GM21825 (cell line): ENCODE data around the gene NADSYN1.
A peak's percentile ranks its signal among the peaks of the same experiment; 100 is the strongest.

Experiments
- ATAC-seq: cut with Tn5 transposase; IDR thresholded peaks from one replicate; pipeline ENCODE4 v1.9.1; 2021; ENCODE audit warnings: mild to moderate bottlenecking, moderate library complexity; ENCODE audit not compliant: unreplicated experiment

Gene NADSYN1

DNA sequence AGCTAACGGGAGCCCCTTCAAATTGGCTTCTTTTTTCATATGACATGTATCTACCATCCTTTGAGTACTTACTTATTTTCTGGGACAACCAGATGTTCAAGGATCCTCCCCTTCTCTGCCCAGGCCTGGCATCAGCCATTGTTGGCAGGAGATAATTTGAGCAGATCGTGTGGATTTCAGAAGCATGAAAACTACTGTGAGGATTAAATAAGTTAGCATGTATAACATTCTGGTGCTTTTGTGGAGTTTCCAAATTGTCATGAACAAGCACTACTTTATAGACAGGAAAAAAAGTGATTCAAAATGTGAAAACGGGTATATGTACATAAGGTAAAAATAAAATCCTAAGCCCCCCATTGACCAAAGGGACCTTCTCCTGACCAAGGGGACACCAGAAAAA lies 2.1 kb upstream of the NADSYN1 start:
- no peak for ATAC-seq

GRCh38 chr11:71451596-71452198 lies 1.3 kb upstream of the NADSYN1 start:
- no peak for ATAC-seq

- peak; percentile 0 for ATAC-seq
Observed at GRCh38 chr11:71452199-71453036, 585 bp upstream of the NADSYN1 start.

- ATAC-seq = no peak
Observed at GRCh38 chr11:71453918-71454304, 908 bp downstream of the NADSYN1 start.

GRCh38 chr11:71454470-71455113 lies 1.6 kb downstream of the NADSYN1 start:
- no peak for ATAC-seq

GRCh38 chr11:71456294-71456693 lies 3.3 kb downstream of the NADSYN1 start:
- no peak for ATAC-seq

- ATAC-seq = no peak
Observed at GRCh38 chr11:71456831-71457230, 3.8 kb downstream of the NADSYN1 start.

- ATAC-seq = no peak
Observed at GRCh38 chr11:71458146-71459070, 5.4 kb downstream of the NADSYN1 start.

DNA sequence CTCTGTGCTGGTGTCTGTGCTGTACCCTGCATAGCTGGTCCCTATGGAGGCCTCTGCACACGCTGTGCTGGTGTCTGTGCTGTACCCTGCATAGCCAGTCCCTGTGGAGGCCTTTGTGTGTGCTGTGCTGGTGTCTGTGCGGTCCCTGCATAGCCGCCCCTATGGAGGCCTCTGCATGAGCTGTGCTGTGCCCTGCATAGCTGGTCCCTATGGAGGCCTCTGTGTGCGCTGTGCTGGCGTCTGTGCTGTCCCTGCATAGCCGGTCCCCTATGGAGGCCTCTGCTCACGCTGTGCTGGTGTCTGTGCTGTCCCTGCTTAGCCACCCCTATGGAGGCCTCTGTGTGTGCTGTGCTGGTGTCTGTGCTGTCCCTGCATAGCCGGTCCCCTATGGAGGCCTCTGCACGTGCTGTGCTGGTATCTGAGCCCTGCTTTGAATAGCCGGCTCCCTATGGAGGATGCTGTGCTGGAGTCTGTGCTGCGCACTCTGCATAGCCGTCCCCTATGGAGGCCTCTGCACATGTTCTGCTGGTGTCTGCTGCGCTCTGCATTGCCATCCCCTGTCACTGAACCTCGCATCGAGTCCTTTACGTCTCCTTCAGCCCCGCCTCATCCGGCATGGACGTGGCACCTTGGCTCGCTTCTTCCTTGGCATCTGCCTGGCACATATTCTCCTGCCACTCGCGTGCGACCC lies 6.2 kb downstream of the NADSYN1 start:
- no peak for ATAC-seq

DNA sequence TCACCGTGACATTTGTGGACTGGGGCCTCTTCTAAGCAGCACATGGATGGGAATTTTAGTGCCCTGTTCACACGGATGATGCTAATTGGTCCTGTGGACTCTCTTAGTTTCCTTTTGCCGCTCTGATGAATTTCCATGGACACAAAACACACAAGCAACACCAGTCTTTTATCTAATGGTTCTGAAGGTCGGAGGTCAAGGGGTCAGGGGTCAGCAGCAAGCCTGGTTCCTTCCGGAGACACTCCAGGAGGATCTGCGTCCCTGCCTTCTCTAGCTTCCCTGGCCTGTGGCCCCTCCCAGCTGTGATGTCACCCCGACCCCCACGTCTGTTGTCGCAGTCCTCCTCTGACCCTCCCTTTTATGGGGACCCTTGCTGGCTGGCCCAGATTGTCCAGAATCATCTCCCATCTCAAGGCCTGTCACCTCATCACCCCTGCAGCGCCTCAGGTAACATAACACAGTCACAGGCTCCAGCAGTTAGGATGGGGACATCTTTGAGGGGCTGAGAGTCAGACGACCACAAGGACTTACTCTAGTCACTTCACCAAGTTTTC lies 6.8 kb downstream of the NADSYN1 start:
- ATAC-seq = no peak

DNA sequence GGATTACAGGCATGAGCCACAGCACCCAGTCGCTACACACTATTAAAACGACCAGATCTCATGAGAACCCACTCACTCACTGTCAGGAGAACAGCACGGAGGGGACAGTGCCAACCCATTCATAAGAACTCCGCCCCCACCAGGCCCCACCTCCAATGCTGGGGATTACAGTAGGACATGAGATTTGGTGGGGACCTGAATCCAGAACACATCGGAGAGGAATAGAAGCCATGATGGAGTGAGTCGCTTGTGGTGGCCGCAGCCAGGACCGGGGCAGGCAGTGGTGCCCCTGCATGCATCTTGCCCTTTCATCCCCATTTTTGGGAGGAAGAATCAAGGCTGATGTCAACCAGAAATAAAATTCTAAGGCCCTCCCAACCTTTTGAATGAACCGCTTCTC lies 8.7 kb downstream of the NADSYN1 start:
- no peak for ATAC-seq

- ATAC-seq = no peak
Observed at GRCh38 chr11:71462726-71463125, 9.7 kb downstream of the NADSYN1 start.

DNA sequence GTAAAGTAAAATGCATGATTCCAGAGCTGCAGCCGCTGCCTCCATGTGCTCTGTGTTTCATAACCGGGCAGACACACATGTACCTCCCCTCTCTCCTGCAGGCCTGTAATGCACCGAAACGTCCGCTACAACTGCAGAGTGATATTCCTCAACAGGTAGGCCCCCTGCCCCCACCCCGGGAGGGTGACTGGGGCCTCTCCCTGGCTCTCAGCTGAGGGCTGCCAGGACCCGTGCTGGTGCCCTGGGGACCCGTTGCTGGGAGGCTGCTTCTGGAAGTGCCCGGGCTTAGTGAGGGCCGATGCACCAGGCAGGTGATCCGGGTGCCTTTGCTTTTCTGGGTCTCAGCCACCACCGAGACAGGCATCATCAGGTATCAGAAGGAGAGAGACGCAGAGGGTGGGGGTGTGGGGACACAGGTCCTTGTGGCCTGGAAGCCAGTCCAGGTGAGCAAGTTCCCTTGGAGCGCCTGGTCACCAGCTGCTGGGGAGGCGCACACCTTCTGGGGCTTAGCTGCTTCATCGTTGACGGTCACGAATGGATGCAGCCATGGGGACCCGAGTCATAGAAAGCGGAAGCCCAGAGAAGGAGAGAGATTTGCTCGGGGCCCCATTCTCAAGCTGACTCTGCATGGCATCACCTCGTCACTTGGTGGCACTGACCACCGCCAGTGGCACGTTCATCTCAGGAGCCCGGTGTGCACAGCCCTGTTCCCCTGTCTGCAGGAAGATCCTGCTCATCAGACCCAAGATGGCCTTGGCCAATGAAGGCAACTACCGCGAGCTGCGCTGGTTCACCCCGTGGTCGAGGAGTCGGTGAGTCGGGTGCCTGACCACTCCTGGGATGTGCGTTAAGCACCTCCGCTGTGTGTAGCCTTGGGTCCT lies 10.6 kb downstream of the NADSYN1 start:
- no peak for ATAC-seq

GRCh38 chr11:71465054-71465453 lies 12.1 kb downstream of the NADSYN1 start:
- ATAC-seq = no peak

DNA sequence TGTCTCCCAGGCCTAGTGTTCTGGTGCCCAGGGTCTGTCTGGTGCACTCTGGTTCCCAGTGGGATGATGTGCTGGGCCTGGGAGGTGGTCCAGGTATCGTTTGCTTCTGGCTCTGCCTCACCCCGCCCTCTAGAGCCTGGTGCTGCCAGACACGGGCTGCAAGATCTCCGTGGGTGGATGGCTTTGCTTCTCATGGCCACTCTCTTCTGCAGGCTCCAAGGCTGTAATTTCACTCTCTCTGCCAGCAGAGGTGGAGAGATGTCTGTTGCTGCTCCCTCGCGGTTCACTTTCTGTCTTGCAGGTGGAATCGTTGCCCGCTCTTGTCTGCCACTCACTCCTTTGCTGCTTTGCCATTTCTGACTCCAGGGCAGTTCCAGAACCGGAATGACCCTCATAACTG lies 13.4 kb downstream of the NADSYN1 start:
- no peak for ATAC-seq

DNA sequence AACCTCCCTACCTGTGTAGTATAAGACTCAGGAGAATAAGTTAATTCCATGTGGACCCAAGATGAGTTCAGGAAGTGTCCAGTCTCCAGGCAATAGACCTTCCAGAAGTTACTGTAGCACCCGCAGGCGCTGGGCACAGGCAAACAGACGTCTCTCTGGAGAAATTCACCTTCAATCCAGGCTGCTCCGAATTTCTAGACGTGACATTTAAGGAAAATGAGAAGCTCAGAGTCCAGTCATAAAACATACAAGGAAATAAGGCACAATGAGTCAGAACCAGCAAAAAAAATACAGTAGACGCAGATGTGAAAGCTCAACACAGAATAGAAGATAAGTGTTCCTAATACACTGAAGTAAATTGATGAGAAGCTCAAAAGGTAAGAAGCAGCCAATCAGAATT lies 14.2 kb downstream of the NADSYN1 start:
- ATAC-seq = no peak

DNA sequence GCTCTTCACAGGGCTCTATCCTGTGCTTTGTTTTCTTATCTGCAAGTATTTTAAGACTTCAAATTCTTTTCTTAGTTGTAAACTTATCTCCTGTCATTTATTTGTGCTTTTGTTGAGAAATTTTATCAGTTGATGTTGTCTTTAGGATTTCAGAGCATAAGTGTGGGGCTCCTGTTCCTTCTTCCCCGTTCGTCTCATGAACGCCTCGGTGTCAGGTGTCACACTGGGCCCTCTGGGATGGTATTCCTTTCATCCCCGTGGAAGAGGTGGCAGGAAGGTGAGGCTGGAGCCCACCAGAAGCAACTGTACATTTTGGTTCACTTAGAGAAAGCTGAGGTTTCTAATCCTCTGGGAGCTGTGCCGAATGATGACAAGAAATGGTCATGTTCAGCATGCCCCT lies 17.9 kb downstream of the NADSYN1 start:
- no peak for ATAC-seq

DNA sequence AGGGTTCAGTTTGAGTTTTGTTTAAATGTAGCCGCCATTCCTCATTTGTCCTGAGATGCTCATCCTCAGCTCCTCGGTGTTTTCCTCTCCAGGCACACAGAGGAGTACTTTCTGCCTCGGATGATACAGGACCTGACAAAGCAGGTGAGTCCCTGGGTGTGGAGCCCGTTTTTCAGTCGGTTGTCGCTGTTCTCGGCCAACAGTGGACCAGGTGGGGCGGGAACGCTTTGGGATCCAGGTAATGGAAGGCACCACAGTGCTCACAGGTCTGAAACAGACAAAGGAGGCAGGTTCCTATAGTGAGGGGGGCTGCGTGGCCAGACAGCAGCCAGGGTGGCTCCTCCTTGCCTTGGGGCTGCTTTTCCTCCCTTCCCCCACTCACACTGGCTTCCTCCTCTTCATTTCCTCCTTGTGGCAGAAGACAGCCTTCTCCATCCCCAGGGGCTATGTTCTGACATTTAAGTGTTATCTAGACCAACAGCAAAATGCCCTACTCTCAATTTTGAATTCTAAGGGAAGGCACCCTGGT lies 19.4 kb downstream of the NADSYN1 start:
- ATAC-seq = no peak
